Stimulated activated CD8-positive, alpha-beta memory T cell treated with anti-CD3 and anti-CD28 coated beads, Interleukin-4, amount 100 ng/mL, for 48 hours (primary cell): Measurements from ENCODE around the gene ASXL3.

ENCODE experiments used
- DNase-seq: peaks from one replicate; pipeline ENCODE4 v3.0.0-alpha.2; 2020

ASXL3 gene

DNA sequence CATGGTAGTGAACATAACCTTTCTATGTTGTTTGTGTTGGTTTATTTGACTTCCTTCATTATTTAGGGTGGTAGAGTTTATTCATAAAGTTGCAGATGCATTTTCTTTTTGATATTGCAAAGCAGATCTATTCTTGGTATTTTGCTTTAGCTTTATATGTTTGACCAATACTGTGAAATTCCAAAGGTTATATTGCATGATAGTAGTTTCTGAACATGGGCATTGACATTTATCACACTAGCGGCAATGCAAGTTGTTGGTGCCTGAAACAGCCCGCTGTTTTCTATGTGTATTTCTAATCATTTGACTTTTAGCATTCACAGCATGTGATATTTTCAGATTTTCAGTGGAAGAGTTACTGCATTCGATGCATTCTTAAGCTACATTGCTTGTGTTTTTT, 87.2 kb downstream of the ASXL3 start:
- DNase-seq, result no peak

- no peak for DNase-seq
These were observed 87.6 kb downstream of the ASXL3 start for GRCh38 chr18:33665641-33666040.

GRCh38 chr18:33666915-33667314, 88.9 kb downstream of the ASXL3 start:
- DNase-seq, result no peak

DNA sequence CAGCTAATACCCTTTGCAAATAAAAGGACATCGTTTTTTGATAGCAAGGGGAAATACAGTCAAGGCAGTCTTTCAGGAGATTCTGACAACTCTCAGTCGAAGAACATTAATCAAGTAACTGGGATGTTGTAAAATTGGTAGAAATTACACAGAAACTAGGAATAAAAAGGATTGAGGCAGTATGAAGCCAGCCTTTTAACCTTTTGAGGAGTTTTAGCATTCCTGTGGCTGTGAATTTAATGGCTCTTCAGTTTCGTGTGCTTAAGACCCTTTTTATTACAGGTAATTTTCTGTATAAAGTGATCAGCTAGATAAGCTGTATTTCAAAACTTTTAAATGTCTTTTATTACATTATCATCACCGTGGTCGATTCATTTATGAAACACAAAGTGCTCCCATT, 91.6 kb downstream of the ASXL3 start:
- DNase-seq, result no peak

GRCh38 chr18:33670029-33670428, 92.0 kb downstream of the ASXL3 start:
- no peak for DNase-seq

GRCh38 chr18:33673689-33674088, 95.7 kb downstream of the ASXL3 start:
- DNase-seq, result no peak

DNA sequence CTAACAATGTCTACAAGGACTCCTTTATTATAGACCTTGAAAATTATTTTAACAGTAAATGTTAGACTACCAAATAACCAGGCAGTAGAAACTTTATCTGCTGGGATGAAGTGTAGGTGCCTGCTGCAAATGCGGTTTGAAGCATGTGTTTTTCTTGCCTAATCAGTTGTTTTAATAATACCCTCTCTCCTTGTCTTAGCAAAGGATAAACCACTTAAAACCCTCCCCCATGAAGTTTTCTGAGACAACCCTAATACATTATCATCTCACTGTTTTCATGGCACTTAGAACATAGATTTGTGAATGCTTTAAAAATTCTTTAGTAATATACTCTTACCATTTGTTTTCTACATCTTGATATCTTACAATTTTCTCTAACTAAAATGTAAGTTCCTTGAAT, 98.6 kb downstream of the ASXL3 start:
- DNase-seq, result no peak

DNA sequence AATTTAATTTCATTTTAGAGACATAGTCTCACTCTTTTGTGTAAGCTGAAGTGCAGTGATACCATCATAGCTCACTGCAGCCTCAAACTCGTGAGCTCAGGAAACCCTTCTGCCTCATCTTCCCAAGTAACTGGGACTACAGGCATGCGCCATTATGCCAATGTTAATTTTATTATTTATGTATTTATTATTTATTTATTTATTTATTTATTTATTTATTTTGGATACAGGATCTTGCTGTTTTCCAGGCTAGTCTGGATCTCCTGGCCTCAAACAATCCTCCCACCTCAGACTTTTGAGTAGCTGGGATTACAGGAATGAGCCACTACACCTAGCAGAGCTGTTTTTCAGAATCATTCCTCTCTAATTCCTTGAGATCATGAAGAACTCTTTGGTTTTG, 99.9 kb downstream of the ASXL3 start:
- DNase-seq, result no peak

DNA sequence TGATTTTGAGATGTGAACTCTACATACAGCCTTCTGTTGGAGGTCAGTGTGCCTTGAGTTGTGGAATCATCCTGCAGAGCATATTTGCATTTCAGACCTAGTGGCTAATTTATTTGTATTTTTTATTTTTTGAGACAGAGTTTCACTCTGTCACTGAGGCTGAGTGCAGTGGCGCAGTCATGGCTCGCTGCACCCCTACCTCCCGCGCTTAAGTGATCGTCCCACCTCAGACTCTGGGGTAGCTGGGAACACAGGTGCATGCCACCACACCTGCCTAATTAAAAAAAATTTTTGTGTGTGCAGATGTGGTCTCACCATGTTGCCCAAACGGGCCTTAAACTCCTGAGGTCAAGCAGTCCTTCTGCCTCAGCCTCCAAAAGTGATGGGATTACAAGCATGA, 104.4 kb downstream of the ASXL3 start:
- DNase-seq, result no peak

- DNase-seq, result no peak
These were observed 116.6 kb downstream of the ASXL3 start for GRCh38 chr18:33694593-33694992.

DNA sequence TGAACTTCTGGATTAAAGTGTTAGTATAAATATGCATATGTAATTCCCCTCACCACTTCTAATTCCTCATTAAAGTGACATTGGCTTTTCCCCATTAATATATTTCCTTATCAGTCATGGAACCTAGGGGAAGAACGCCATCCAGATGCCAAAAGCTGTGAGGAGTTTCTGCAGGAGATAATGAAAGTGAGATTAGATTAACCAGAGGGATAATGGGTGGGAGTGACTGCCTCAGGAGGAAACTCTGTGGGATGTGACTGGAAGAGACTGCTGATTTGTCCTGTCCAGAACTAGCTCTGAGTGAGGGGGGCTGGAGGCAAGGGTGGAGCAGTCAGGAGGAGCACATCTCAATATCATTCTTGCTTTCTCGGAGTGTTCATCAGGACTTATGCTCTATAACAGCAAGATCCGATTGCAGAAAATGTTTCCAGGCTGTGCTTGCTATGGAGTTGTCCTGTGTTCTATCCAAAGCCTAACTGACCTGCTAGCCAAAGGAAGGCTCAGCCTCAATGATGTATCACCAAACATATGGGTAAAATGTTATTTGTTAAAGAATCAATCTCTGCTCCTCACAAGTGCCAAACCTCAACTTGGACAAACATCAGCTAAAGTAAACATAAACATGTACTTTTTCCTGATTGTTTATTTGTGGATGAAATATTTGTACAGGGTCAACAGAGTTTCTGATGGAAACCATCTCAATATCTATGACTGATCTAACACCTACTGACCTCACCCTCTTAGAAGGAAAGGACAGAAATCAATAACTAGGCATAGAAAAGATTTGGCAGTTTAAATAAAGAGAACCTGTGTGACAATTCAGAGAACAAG, 118.5 kb downstream of the ASXL3 start:
- DNase-seq, result no peak

GRCh38 chr18:33697498-33697897, 119.5 kb downstream of the ASXL3 start:
- DNase-seq, result no peak

DNA sequence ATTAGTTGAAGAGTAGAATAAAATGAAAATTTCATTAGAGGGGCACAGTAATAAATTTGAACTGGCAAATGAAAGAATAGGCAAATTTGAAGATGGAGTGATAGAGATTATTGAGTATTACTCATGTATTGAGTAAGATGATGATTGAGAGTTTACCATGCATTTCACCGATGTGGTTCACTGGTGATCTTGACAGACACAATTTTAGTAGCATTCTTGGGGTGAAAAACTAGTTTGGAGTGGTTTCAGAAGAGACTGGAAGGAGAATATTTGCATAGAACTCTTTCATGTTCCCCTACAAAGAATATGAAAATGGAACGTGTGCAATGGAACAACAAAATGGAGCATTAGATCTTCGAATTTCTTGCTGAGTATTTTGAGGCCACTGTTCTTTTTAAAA, 121.4 kb downstream of the ASXL3 start:
- no peak for DNase-seq

- DNase-seq, result no peak
These were observed 122.5 kb downstream of the ASXL3 start for GRCh38 chr18:33700513-33700976.

- DNase-seq, result no peak
These were observed 124.6 kb downstream of the ASXL3 start for GRCh38 chr18:33702625-33703024.

- DNase-seq, result no peak
These were observed 128.4 kb downstream of the ASXL3 start for GRCh38 chr18:33706391-33706790.

GRCh38 chr18:33708876-33709275, 130.9 kb downstream of the ASXL3 start:
- no peak for DNase-seq

- DNase-seq, result no peak
These were observed 132.2 kb downstream of the ASXL3 start for GRCh38 chr18:33710269-33710668.

- no peak for DNase-seq
These were observed 133.5 kb downstream of the ASXL3 start for GRCh38 chr18:33711514-33711913.

- no peak for DNase-seq
These were observed 134.7 kb downstream of the ASXL3 start for GRCh38 chr18:33712719-33713118.

DNA sequence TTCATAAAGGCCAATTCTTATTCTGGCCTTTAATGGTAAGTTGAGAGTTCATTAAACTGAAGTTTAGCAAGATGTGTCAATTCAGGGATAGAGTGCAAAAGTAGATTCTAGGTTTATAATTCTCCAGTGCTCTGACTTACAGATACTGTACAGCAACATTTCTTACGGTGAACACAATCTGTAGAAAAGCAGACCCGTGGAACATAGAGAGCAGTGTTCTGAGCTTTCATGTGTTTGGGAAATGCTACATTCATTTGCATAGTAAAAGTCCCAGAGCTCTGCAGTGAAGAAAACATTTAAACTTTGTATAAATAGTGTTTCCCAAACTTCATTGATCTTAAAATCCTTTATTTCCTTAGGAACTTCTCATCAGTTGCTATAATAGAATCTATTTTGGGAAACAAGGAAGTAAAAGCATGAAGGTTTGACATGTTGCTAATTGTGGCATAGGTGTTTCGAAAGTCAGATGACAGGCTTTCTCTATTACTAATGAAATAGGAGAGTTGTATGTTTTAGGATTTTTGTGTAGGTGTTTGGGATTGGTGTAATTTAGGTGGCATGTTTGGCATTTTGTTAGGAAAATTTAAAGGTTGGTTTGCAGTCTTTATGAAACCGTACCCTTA, 138.2 kb downstream of the ASXL3 start:
- DNase-seq, result no peak

DNA sequence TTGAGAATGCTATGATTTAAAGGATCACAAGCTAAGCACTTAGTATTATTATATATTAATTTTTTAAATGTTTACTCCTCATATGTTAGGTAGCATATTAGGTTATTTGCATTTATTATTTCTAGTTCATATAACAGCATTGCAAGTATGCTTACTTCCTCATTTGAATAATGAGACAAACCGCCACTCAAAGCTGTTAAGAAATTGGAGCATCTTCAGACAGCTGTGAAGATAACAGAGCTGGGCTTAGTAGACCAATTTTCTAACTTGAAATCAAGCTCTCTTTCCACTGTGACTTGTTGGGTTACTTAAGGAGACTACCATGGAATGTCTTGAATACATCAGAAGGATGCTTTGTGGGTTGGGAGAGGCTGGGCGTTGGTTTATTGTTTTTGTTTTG, 139.3 kb downstream of the ASXL3 start:
- no peak for DNase-seq

DNA sequence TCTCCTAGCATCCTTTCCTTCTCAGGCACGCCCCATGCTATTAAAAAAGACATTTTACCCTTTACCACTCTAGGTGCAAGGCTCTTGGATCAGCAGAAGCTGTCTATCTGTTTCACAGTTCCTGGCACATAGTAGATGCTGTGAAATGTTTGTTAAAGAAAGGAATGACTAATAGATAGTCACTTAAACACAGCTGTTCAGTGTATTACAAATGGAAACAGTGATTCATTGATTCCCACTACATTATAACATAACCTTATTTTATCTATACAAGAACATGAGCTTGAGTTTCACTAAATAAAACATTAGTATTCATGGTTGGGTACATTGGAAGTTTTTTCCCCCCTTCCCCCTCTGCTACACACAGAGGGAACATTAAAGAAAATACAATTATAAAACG, 142.1 kb downstream of the ASXL3 start:
- DNase-seq, result no peak

GRCh38 chr18:33729556-33729955, 151.5 kb downstream of the ASXL3 start:
- no peak for DNase-seq

DNA sequence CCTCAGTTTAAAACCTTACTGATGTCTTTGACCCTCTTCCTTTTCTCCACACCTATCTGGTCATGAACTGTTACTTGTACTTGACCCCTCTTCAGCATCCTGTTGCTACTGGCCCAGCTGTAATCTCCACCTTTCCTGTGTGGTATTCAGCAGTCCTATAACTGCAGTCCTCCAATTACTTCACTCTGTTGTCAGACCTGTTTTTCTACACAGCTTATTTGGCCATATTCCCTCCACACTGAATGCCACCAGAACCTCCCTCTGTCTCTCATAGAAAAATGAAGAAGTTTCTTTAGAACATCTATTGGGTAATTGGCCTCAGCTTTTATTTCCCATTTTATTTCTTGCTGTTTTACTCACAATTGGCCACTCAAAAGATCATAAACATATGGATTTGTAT, 155.4 kb downstream of the ASXL3 start:
- DNase-seq, result no peak
